ENCODE data around the gene MEF2C. TPM values are rescaled to one million over a fixed set of nuclear protein-coding genes. Genes with fewer than 3 reads are reported as not detected.

The MEF2C gene
- total and polyA plus RNA-seq, 7 experiments from 2014 or later = 0.07 to 40.0 (median 2.2) TPM

GRCh38 chr5:88813805-88814575, 69.0 kb downstream of the MEF2C start:
- no peaks in the 10 kb centered on the region for H3K9me3 Mint-ChIP-seq
- H3K27ac Mint-ChIP-seq = no peak overlapping the region
- H3K9me3 ChIP-seq (ENCODE audit: control insufficient read depth in 2 of 3, low read length in 3 of 3) = no peaks in the 10 kb centered on the region
- ATAC-seq (no peak), DNase-seq (no peak)
- peaks cover 0 to 2% (median 0%) of the 10 kb centered on the region in 7 donors for H3K4me1 Mint-ChIP-seq
- intact Hi-C loops (cut with micrococcal nuclease) = no loop called here
- no peaks in the 10 kb centered on the region for H3K36me3 ChIP-seq (ENCODE audit: control insufficient read depth in 2 of 3, insufficient read depth in 3 of 3, low read length in 3 of 3)
- H3K4me3 Mint-ChIP-seq = no peak overlapping the region
- H3K4me3 ChIP-seq (ENCODE audit: low read length) = no peak overlapping the region
- no peaks in the 10 kb centered on the region for H3K4me1 ChIP-seq (ENCODE audit: control insufficient read depth in 2 of 2, insufficient read depth in 2 of 2, low read length in 2 of 2)
- H3K27me3 ChIP-seq (ENCODE audit: control insufficient read depth in 2 of 2, insufficient read depth in 2 of 2, low read length in 2 of 2) = no peaks in the 10 kb centered on the region
- H3K27ac ChIP-seq (ENCODE audit: low read depth, low read length) = no peak overlapping the region
- ChIA-PET POLR2A (no interaction called here), CTCF (no interaction called here)
- H3K27me3 Mint-ChIP-seq = peaks cover 0 to 10% (median 5%) of the 10 kb centered on the region in 5 donors
- H3K36me3 Mint-ChIP-seq = no peaks in the 10 kb centered on the region

DNA sequence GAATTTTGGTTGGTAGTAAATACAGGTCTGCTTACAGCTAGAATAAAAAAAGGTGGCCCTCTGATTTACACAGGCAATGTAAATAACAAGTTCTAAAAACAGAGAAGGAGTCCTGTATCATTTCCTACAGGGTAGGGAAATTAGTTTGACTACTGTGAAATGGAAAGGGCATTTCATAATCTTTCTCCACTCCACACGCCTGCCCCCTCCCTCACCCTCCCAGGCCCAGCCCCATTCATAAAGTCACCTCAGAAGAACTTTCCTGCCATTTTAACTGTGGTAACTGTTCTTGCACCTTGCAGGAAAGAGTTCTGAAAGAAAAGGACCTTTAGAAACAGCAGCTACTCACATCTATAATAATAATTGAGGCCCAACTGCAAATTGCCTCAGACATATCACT, 69.7 kb downstream of the MEF2C start:
- no peak overlapping the region for H3K27ac Mint-ChIP-seq
- H3K9me3 Mint-ChIP-seq = no peaks in the 10 kb centered on the region
- ATAC-seq = no peak
- DNase-seq = no peak
- no peaks in the 10 kb centered on the region for H3K9me3 ChIP-seq (ENCODE audit: control insufficient read depth in 2 of 3, low read length in 3 of 3)
- no peak overlapping the region for H3K4me3 ChIP-seq (ENCODE audit: low read length)
- peaks cover 0 to 7% (median 5%) of the 10 kb centered on the region in 5 donors for H3K27me3 Mint-ChIP-seq
- H3K36me3 Mint-ChIP-seq = no peaks in the 10 kb centered on the region
- CTCF ChIA-PET = no interaction called here
- no peaks in the 10 kb centered on the region for H3K4me1 ChIP-seq (ENCODE audit: control insufficient read depth in 2 of 2, insufficient read depth in 2 of 2, low read length in 2 of 2)
- no peaks in the 10 kb centered on the region for H3K36me3 ChIP-seq (ENCODE audit: control insufficient read depth in 2 of 3, insufficient read depth in 3 of 3, low read length in 3 of 3)
- intact Hi-C loops (cut with micrococcal nuclease) = no loop called here
- H3K4me1 Mint-ChIP-seq = peaks cover 0 to 2% (median 0%) of the 10 kb centered on the region in 7 donors
- POLR2A ChIA-PET = no interaction called here
- H3K4me3 Mint-ChIP-seq = no peak overlapping the region
- no peak overlapping the region for H3K27ac ChIP-seq (ENCODE audit: low read depth, low read length)
- H3K27me3 ChIP-seq (ENCODE audit: control insufficient read depth in 2 of 2, insufficient read depth in 2 of 2, low read length in 2 of 2) = no peaks in the 10 kb centered on the region

DNA sequence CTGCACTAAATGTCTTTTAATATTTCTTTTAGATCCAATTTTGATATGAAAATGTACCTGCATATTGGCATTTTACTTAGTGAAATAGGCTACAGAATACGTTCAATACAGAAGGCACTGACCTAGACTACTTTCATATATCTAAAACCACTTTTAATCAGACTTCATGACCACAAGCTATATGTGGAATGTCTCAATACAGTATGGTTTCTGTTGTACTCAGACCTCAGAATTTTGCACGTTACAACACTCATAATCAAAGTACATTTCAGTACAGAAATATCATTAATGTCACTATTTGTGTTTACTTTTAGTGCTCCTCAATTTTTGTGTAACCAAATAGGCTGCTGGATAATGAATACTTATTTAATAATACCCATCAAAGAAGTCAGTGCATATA, 74.8 kb downstream of the MEF2C start:
- POLR2A ChIA-PET = no interaction called here
- intact Hi-C loops (cut with micrococcal nuclease) = no loop called here
- Histone ChIP-seq H3K4me3 (ENCODE audit: low read length) (no peak overlapping the region), H3K9me3 (ENCODE audit: control insufficient read depth in 2 of 3, low read length in 3 of 3) (no peaks in the 10 kb centered on the region), H3K4me1 (ENCODE audit: control insufficient read depth in 2 of 2, insufficient read depth in 2 of 2, low read length in 2 of 2) (no peaks in the 10 kb centered on the region), H3K27me3 (ENCODE audit: control insufficient read depth in 2 of 2, insufficient read depth in 2 of 2, low read length in 2 of 2) (no peaks in the 10 kb centered on the region), H3K27ac (ENCODE audit: low read depth, low read length) (no peak overlapping the region), H3K36me3 (ENCODE audit: control insufficient read depth in 2 of 3, insufficient read depth in 3 of 3, low read length in 3 of 3) (no peaks in the 10 kb centered on the region)
- ATAC-seq (no peak), DNase-seq (no peak)
- H3K27me3 Mint-ChIP-seq = peaks cover 0 to 10% (median 6%) of the 10 kb centered on the region in 5 donors
- no peaks in the 10 kb centered on the region for H3K4me1 Mint-ChIP-seq
- no peaks in the 10 kb centered on the region for H3K36me3 Mint-ChIP-seq
- CTCF ChIA-PET = no interaction called here
- H3K9me3 Mint-ChIP-seq = peaks cover 0 to 1% (median 0%) of the 10 kb centered on the region in 11 donors
- no peak overlapping the region for H3K4me3 Mint-ChIP-seq
- H3K27ac Mint-ChIP-seq = no peak overlapping the region

GRCh38 chr5:88807327-88807726, 75.7 kb downstream of the MEF2C start:
- ChIA-PET CTCF (no interaction called here), POLR2A (no interaction called here)

GRCh38 chr5:88806338-88806737, 76.6 kb downstream of the MEF2C start:
- Histone ChIP-seq H3K27ac (ENCODE audit: low read depth, low read length) (no peak overlapping the region), H3K4me1 (ENCODE audit: control insufficient read depth in 2 of 2, insufficient read depth in 2 of 2, low read length in 2 of 2) (no peaks in the 10 kb centered on the region), H3K27me3 (ENCODE audit: control insufficient read depth in 2 of 2, insufficient read depth in 2 of 2, low read length in 2 of 2) (no peaks in the 10 kb centered on the region), H3K9me3 (ENCODE audit: control insufficient read depth in 2 of 3, low read length in 3 of 3) (no peaks in the 10 kb centered on the region), H3K4me3 (ENCODE audit: low read length) (no peak overlapping the region), H3K36me3 (ENCODE audit: control insufficient read depth in 2 of 3, insufficient read depth in 3 of 3, low read length in 3 of 3) (no peaks in the 10 kb centered on the region)
- H3K27ac Mint-ChIP-seq = no peak overlapping the region
- no peak for DNase-seq
- no peak for ATAC-seq
- H3K4me1 Mint-ChIP-seq = no peaks in the 10 kb centered on the region
- intact Hi-C loops (cut with micrococcal nuclease) = no loop called here
- peaks cover 0 to 1% (median 0%) of the 10 kb centered on the region in 11 donors for H3K9me3 Mint-ChIP-seq
- no peak overlapping the region for H3K4me3 Mint-ChIP-seq
- POLR2A ChIA-PET = no interaction called here
- CTCF ChIA-PET = no interaction called here
- H3K36me3 Mint-ChIP-seq = no peaks in the 10 kb centered on the region
- H3K27me3 Mint-ChIP-seq = peaks cover 0 to 12% (median 9%) of the 10 kb centered on the region in 5 donors

More at GRCh38 chr5:88807327-88807726, 75.7 kb downstream of the MEF2C start:
- H3K27ac ChIP-seq (ENCODE audit: low read depth, low read length) = no peak overlapping the region
- DNase-seq (no peak), ATAC-seq (no peak)
- no peaks in the 10 kb centered on the region for H3K36me3 ChIP-seq (ENCODE audit: control insufficient read depth in 2 of 3, insufficient read depth in 3 of 3, low read length in 3 of 3)
- no peaks in the 10 kb centered on the region for H3K9me3 ChIP-seq (ENCODE audit: control insufficient read depth in 2 of 3, low read length in 3 of 3)
- H3K27me3 ChIP-seq (ENCODE audit: control insufficient read depth in 2 of 2, insufficient read depth in 2 of 2, low read length in 2 of 2) = no peaks in the 10 kb centered on the region
- no peaks in the 10 kb centered on the region for H3K4me1 Mint-ChIP-seq
- H3K4me1 ChIP-seq (ENCODE audit: control insufficient read depth in 2 of 2, insufficient read depth in 2 of 2, low read length in 2 of 2) = no peaks in the 10 kb centered on the region
- peaks cover 0 to 10% (median 6%) of the 10 kb centered on the region in 5 donors for H3K27me3 Mint-ChIP-seq
- H3K27ac Mint-ChIP-seq = no peak overlapping the region
- H3K36me3 Mint-ChIP-seq = no peaks in the 10 kb centered on the region
- H3K4me3 ChIP-seq (ENCODE audit: low read length) = no peak overlapping the region
- intact Hi-C loops (cut with micrococcal nuclease) = no loop called here
- H3K4me3 Mint-ChIP-seq = no peak overlapping the region
- H3K9me3 Mint-ChIP-seq = peaks cover 0 to 1% (median 0%) of the 10 kb centered on the region in 11 donors

GRCh38 chr5:88805151-88805784, 77.7 kb downstream of the MEF2C start:
- ATAC-seq (no peak), DNase-seq (no peak)
- Histone ChIP-seq H3K9me3 (ENCODE audit: control insufficient read depth in 2 of 3, low read length in 3 of 3) (no peaks in the 10 kb centered on the region), H3K27me3 (ENCODE audit: control insufficient read depth in 2 of 2, insufficient read depth in 2 of 2, low read length in 2 of 2) (no peaks in the 10 kb centered on the region), H3K27ac (ENCODE audit: low read depth, low read length) (no peak overlapping the region), H3K4me3 (ENCODE audit: low read length) (no peak overlapping the region), H3K4me1 (ENCODE audit: control insufficient read depth in 2 of 2, insufficient read depth in 2 of 2, low read length in 2 of 2) (no peaks in the 10 kb centered on the region), H3K36me3 (ENCODE audit: control insufficient read depth in 2 of 3, insufficient read depth in 3 of 3, low read length in 3 of 3) (no peaks in the 10 kb centered on the region)
- H3K36me3 Mint-ChIP-seq = no peaks in the 10 kb centered on the region
- H3K4me3 Mint-ChIP-seq = no peak overlapping the region
- ChIA-PET POLR2A (no interaction called here), CTCF (interaction anchor here (0.7 kb wide), 1 partner anchor 1529 kb away, joined by 3 read pairs; no protein-coding TSS in a partner anchor)
- no peaks in the 10 kb centered on the region for H3K4me1 Mint-ChIP-seq
- peaks cover 0 to 12% (median 9%) of the 10 kb centered on the region in 5 donors for H3K27me3 Mint-ChIP-seq
- no peak overlapping the region for H3K27ac Mint-ChIP-seq
- H3K9me3 Mint-ChIP-seq = peaks cover 0 to 1% (median 0%) of the 10 kb centered on the region in 11 donors
- intact Hi-C loops (cut with micrococcal nuclease) = no loop called here
